Esophagus muscularis mucosa (tissue), 3 donors: ENCODE data around the gene ULBP1.

Experiments used
- CTCF ChIP-seq, 3 experiments: fragments of 200-600 bp in 2 of 3; fragments of 450-650 bp in 1 of 3; sonication (generic) in 2 of 3; IDR thresholded peaks; one replicate each; pipeline ENCODE4 v1.5.1; 2017 to 2019; ENCODE audit warnings: antibody characterized with exemption in 3 of 3, mild to moderate bottlenecking in 2 of 3, moderate library complexity in 1 of 3
- POLR2AphosphoS5 ChIP-seq, 2 donors: sonication (generic); formaldehyde crosslinking; IDR thresholded peaks; one replicate each; pipeline ENCODE4 v1.6.1; 2017; ENCODE audit warnings: antibody characterized with exemption in 2 of 2

- TF ChIP-seq CTCF (IDR thresholded peaks at IDR 0.05), result no peak
- TF ChIP-seq POLR2AphosphoS5 (IDR thresholded peaks at IDR 0.05), result no peak
Measured at GRCh38 chr6:149917679-149918078, 46.1 kb upstream of the ULBP1 start.
